HL-60 (cell line): ENCODE data around the gene NSMCE4A.

Experiments used
- DNase-seq, 2 experiments: peaks; one replicate each; pipeline ENCODE4 v3.0.0-alpha.2; 2010 to 2020; ENCODE audit warnings: low read depth in 1 of 2, low spot score in 1 of 2
- H3K27ac ChIP-seq: fragments of 250-450 bp; sonication (Bioruptor Pico); replicated peaks from 2 replicates; pipeline ENCODE4 v1.5.1; 2020; ENCODE audit warnings: mild to moderate bottlenecking, moderate library complexity
- H3K27me3 ChIP-seq: fragments of 250-450 bp; sonication (Bioruptor Pico); 2 replicates; pipeline ENCODE4 v1.5.1; 2021; ENCODE audit warnings: mild to moderate bottlenecking, moderate library complexity; ENCODE audit not compliant: insufficient read depth, poor library complexity, severe bottlenecking
- H3K4me3 ChIP-seq: replicated peaks from 2 replicates; pipeline ENCODE4 v1.5.1; 2011; ENCODE audit warnings: mild to moderate bottlenecking, control low read depth, low read length; ENCODE audit not compliant: insufficient read depth
- CTCF ChIP-seq: IDR thresholded peaks from one replicate; pipeline ENCODE4 v1.5.1; 2011; ENCODE audit warnings: low read length, control low read depth, inconsistent platforms; ENCODE audit not compliant: insufficient read depth
- GABPA ChIP-seq: IDR thresholded peaks from 2 replicates; pipeline ENCODE4 v1.6.1; 2012; ENCODE audit warnings: low read depth
- POLR2AphosphoS5 ChIP-seq: IDR thresholded peaks from 2 replicates; pipeline ENCODE4 v1.6.1; 2012; ENCODE audit warnings: low read depth
- REST ChIP-seq: IDR thresholded peaks from 2 replicates; pipeline ENCODE4 v1.6.1; 2012; ENCODE audit warnings: low read depth; ENCODE audit not compliant: insufficient replicate concordance
- SPI1 ChIP-seq: IDR thresholded peaks from 2 replicates; pipeline ENCODE4 v1.6.1; 2012; ENCODE audit warnings: low read depth, mild to moderate bottlenecking, borderline replicate concordance

Gene NSMCE4A

GRCh38 chr10:122021379-122021778 is 46.4 kb upstream of the NSMCE4A start:
- Histone ChIP-seq H3K27ac (no peak overlapping the region), H3K4me3 (no peak overlapping the region), H3K27me3 (no peaks in the 10 kb centered on the region)
- no peak for DNase-seq
- TF ChIP-seq REST (no peak), CTCF (no peak), POLR2AphosphoS5 (no peak), SPI1 (no peak), GABPA (no peak)

GRCh38 chr10:122020226-122020625 is 45.2 kb upstream of the NSMCE4A start:
- TF ChIP-seq POLR2AphosphoS5, result no peak
- TF ChIP-seq GABPA, result no peak
- TF ChIP-seq SPI1, result no peak
- TF ChIP-seq CTCF, result no peak
- TF ChIP-seq REST, result no peak
- Histone ChIP-seq H3K27me3 (no peaks in the 10 kb centered on the region), H3K4me3 (no peak overlapping the region), H3K27ac (no peak overlapping the region)
- no peak for DNase-seq

GRCh38 chr10:122019414-122019975 is 44.5 kb upstream of the NSMCE4A start:
- no peak for TF ChIP-seq SPI1
- no peak for TF ChIP-seq GABPA
- TF ChIP-seq CTCF, result no peak
- TF ChIP-seq REST, result no peak
- TF ChIP-seq POLR2AphosphoS5, result no peak
- Histone ChIP-seq H3K4me3 (no peak overlapping the region), H3K27ac (no peak overlapping the region), H3K27me3 (no peaks in the 10 kb centered on the region)
- DNase-seq, result no peak
